AG09309 (cell line): Measurements from ENCODE around the gene MAST4.

Experiments
- DNase-seq: peaks from one replicate; pipeline ENCODE4 v3.0.0-alpha.2; 2010; ENCODE audit warnings: low read depth
- H3K4me3 ChIP-seq: 2 replicates; pipeline ENCODE4 v1.5.1; 2011; ENCODE audit warnings: mild to moderate bottlenecking, low read depth, low read length, moderate library complexity; ENCODE audit not compliant: control insufficient read depth
- CTCF ChIP-seq: IDR thresholded peaks from 2 replicates; pipeline ENCODE4 v1.5.1; 2011; ENCODE audit warnings: mild to moderate bottlenecking, low read depth, low read length, inconsistent platforms; ENCODE audit not compliant: insufficient read depth, control insufficient read depth; ENCODE audit errors: missing control alignments

Gene MAST4

GRCh38 chr5:66933066-66933465 lies 336.9 kb downstream of the MAST4 start:
- DNase-seq = no peak
- H3K4me3 ChIP-seq = no peak overlapping the region
- no peak for TF ChIP-seq CTCF

- DNase-seq = no peak
- TF ChIP-seq CTCF = no peak
- no peak overlapping the region for H3K4me3 ChIP-seq
These were observed 342.9 kb downstream of the MAST4 start for GRCh38 chr5:66939094-66939493.

- TF ChIP-seq CTCF = no peak
- H3K4me3 ChIP-seq = no peak overlapping the region
- no peak for DNase-seq
These were observed 349.5 kb downstream of the MAST4 start for GRCh38 chr5:66945389-66946349.

- H3K4me3 ChIP-seq = no peak overlapping the region
- DNase-seq = no peak
- no peak for TF ChIP-seq CTCF
These were observed 351.3 kb downstream of the MAST4 start for GRCh38 chr5:66947458-66947857.

GRCh38 chr5:66949066-66949465 lies 352.9 kb downstream of the MAST4 start:
- DNase-seq = no peak
- H3K4me3 ChIP-seq = no peak overlapping the region
- no peak for TF ChIP-seq CTCF

- DNase-seq = no peak
- TF ChIP-seq CTCF = no peak
These were observed 356.0 kb downstream of the MAST4 start for GRCh38 chr5:66952153-66952552.

More at GRCh38 chr5:66952153-66952552, 356.0 kb downstream of the MAST4 start:
- H3K4me3 ChIP-seq = no peak overlapping the region
